ENCODE measurements around the gene OLFML3. TPM values are rescaled to one million over a fixed set of nuclear protein-coding genes. Genes with fewer than 3 reads are reported as not detected.

OLFML3 gene
- total RNA-seq, 1 donor from 2014 or later, result 1.6 TPM

GRCh38 chr1:113993072-113993471 is 13.8 kb downstream of the OLFML3 start:
- TF ChIP-seq CTCF (IDR thresholded peaks at IDR 0.05; ENCODE audit: insufficient read depth, low read length, severe bottlenecking), result no peak
- FAIRE-seq (no peak), DNase-seq (ENCODE audit: low read depth) (no peak)
- no peaks in the 10 kb centered on the region for H3K36me3 ChIP-seq (ENCODE audit: control insufficient read depth, insufficient read depth, low read length)
- no peaks in the 10 kb centered on the region for H3K27me3 ChIP-seq (ENCODE audit: control insufficient read depth, insufficient read depth, low read length)
- no peak overlapping the region for H3K4me3 ChIP-seq (ENCODE audit: low read depth, low read length)

- DNase-seq (ENCODE audit: low read depth) (no peak), FAIRE-seq (no peak)
- H3K36me3 ChIP-seq (ENCODE audit: control insufficient read depth, insufficient read depth, low read length), result no peaks in the 10 kb centered on the region
- H3K27me3 ChIP-seq (ENCODE audit: control insufficient read depth, insufficient read depth, low read length), result no peaks in the 10 kb centered on the region
- H3K4me3 ChIP-seq (ENCODE audit: low read depth, low read length), result no peak overlapping the region
- no peak for TF ChIP-seq CTCF (IDR thresholded peaks at IDR 0.05; ENCODE audit: insufficient read depth, low read length, severe bottlenecking)
These were observed 14.5 kb downstream of the OLFML3 start for GRCh38 chr1:113993766-113994165.

GRCh38 chr1:113995382-113995781 is 16.1 kb downstream of the OLFML3 start:
- Histone ChIP-seq H3K36me3 (ENCODE audit: control insufficient read depth, insufficient read depth, low read length) (no peaks in the 10 kb centered on the region), H3K27me3 (ENCODE audit: control insufficient read depth, insufficient read depth, low read length) (no peaks in the 10 kb centered on the region), H3K4me3 (ENCODE audit: low read depth, low read length) (no peak overlapping the region)
- FAIRE-seq (no peak), DNase-seq (ENCODE audit: low read depth) (no peak)
- no peak for TF ChIP-seq CTCF (IDR thresholded peaks at IDR 0.05; ENCODE audit: insufficient read depth, low read length, severe bottlenecking)

- DNase-seq (ENCODE audit: low read depth) (no peak), FAIRE-seq (no peak)
- no peaks in the 10 kb centered on the region for H3K36me3 ChIP-seq (ENCODE audit: control insufficient read depth, insufficient read depth, low read length)
- no peak for TF ChIP-seq CTCF (IDR thresholded peaks at IDR 0.05; ENCODE audit: insufficient read depth, low read length, severe bottlenecking)
- no peaks in the 10 kb centered on the region for H3K27me3 ChIP-seq (ENCODE audit: control insufficient read depth, insufficient read depth, low read length)
- no peak overlapping the region for H3K4me3 ChIP-seq (ENCODE audit: low read depth, low read length)
These were observed 19.1 kb downstream of the OLFML3 start for GRCh38 chr1:113998361-113998760.

- H3K27me3 ChIP-seq (ENCODE audit: control insufficient read depth, insufficient read depth, low read length), result no peaks in the 10 kb centered on the region
- no peak for TF ChIP-seq CTCF (IDR thresholded peaks at IDR 0.05; ENCODE audit: insufficient read depth, low read length, severe bottlenecking)
- no peaks in the 10 kb centered on the region for H3K36me3 ChIP-seq (ENCODE audit: control insufficient read depth, insufficient read depth, low read length)
- FAIRE-seq (no peak), DNase-seq (ENCODE audit: low read depth) (no peak)
- H3K4me3 ChIP-seq (ENCODE audit: low read depth, low read length), result no peak overlapping the region
These were observed 20.0 kb downstream of the OLFML3 start for GRCh38 chr1:113999233-113999632.

- no peak for FAIRE-seq
- no peaks in the 10 kb centered on the region for H3K36me3 ChIP-seq (ENCODE audit: control insufficient read depth, insufficient read depth, low read length)
- no peak for TF ChIP-seq CTCF (IDR thresholded peaks at IDR 0.05; ENCODE audit: insufficient read depth, low read length, severe bottlenecking)
- H3K4me3 ChIP-seq (ENCODE audit: low read depth, low read length), result no peak overlapping the region
- DNase-seq (ENCODE audit: low read depth), result no peak
- no peaks in the 10 kb centered on the region for H3K27me3 ChIP-seq (ENCODE audit: control insufficient read depth, insufficient read depth, low read length)
These were observed 20.5 kb downstream of the OLFML3 start for GRCh38 chr1:113999799-114000198.

All from bronchial epithelial cell (primary cell).